H9 (cell line): ENCODE measurements around the gene POLQ. TPM values are rescaled to one million over a fixed set of nuclear protein-coding genes. Genes with fewer than 3 reads are reported as not detected.

Source experiments
- DNase-seq: peaks from one replicate; pipeline ENCODE4 v3.0.0-alpha.2; 2017
- H2AFZ ChIP-seq: one replicate; pipeline ENCODE4 v1.6.1; 2013; ENCODE audit warnings: mild to moderate bottlenecking, low read length, control low read depth, moderate library complexity
- H2AK5ac ChIP-seq: 2 replicates; pipeline ENCODE4 v1.6.1; 2013; ENCODE audit warnings: low read length, control low read depth, mixed read lengths; ENCODE audit not compliant: insufficient read length
- H2BK120ac ChIP-seq: one replicate; pipeline ENCODE4 v1.6.1; 2013; ENCODE audit warnings: low read depth, mild to moderate bottlenecking, low read length, control low read depth, inconsistent platforms; ENCODE audit not compliant: poor library complexity, severe bottlenecking
- H2BK12ac ChIP-seq: 2 replicates; pipeline ENCODE4 v1.6.1; 2013; ENCODE audit warnings: low read length, control low read depth, mixed read lengths, low read depth; ENCODE audit not compliant: insufficient read length
- H2BK15ac ChIP-seq: 2 replicates; pipeline ENCODE4 v1.6.1; 2013; ENCODE audit warnings: low read depth, low read length, control low read depth
- H2BK20ac ChIP-seq: one replicate; pipeline ENCODE4 v1.6.1; 2013; ENCODE audit warnings: low read depth, mild to moderate bottlenecking, low read length, control low read depth, inconsistent platforms; ENCODE audit not compliant: poor library complexity, severe bottlenecking
- H2BK5ac ChIP-seq: 2 replicates; pipeline ENCODE4 v1.6.1; 2013; ENCODE audit warnings: low read length, control low read depth, mixed read lengths; ENCODE audit not compliant: insufficient read length
- H3K14ac ChIP-seq: 2 replicates; pipeline ENCODE4 v1.6.1; 2013; ENCODE audit warnings: low read length, control low read depth; ENCODE audit not compliant: insufficient read depth
- H3K18ac ChIP-seq: 2 replicates; pipeline ENCODE4 v1.6.1; 2013; ENCODE audit warnings: low read depth, mild to moderate bottlenecking, mixed read lengths, low read length, control low read depth; ENCODE audit not compliant: insufficient read length
- H3K23ac ChIP-seq: 2 replicates; pipeline ENCODE4 v1.6.1; 2013; ENCODE audit warnings: low read length, control low read depth, mixed read lengths, low read depth; ENCODE audit not compliant: insufficient read length
- H3K23me2 ChIP-seq: 2 replicates; pipeline ENCODE4 v1.6.1; 2013; ENCODE audit warnings: low read depth, mild to moderate bottlenecking, mixed read lengths, low read length, control low read depth; ENCODE audit not compliant: insufficient read length, poor library complexity, severe bottlenecking
- H3K27ac ChIP-seq: 2 replicates; pipeline ENCODE4 v1.5.1; 2013; ENCODE audit warnings: low read length, control low read depth, mixed read lengths, low read depth; ENCODE audit not compliant: insufficient read length
- H3K27me3 ChIP-seq: 2 replicates; pipeline ENCODE4 v1.6.1; 2013; ENCODE audit warnings: low read length, control low read depth, inconsistent platforms; ENCODE audit not compliant: insufficient read depth
- H3K4ac ChIP-seq: 2 replicates; pipeline ENCODE4 v1.6.1; 2013; ENCODE audit warnings: low read depth, mild to moderate bottlenecking, control low read depth, inconsistent platforms, low read length, moderate library complexity
- H3K4me1 ChIP-seq: 2 replicates; pipeline ENCODE4 v1.6.1; 2013; ENCODE audit warnings: low read length, control low read depth, inconsistent platforms; ENCODE audit not compliant: insufficient read depth
- H3K4me2 ChIP-seq: 2 replicates; pipeline ENCODE4 v1.6.1; 2013; ENCODE audit warnings: low read length, control low read depth, mixed read lengths; ENCODE audit not compliant: insufficient read length, insufficient read depth
- H3K56ac ChIP-seq: 2 replicates; pipeline ENCODE4 v1.6.1; 2013; ENCODE audit warnings: low read depth, mild to moderate bottlenecking, mixed read lengths, low read length, control low read depth; ENCODE audit not compliant: insufficient read length
- H3K79me1 ChIP-seq: 2 replicates; pipeline ENCODE4 v1.6.1; 2013; ENCODE audit warnings: low read depth, mild to moderate bottlenecking, moderate library complexity, low read length, control low read depth, inconsistent platforms; ENCODE audit not compliant: insufficient read depth, poor library complexity, severe bottlenecking
- H3K79me2 ChIP-seq: 2 replicates; pipeline ENCODE4 v1.6.1; 2013; ENCODE audit warnings: low read length, control low read depth, inconsistent platforms; ENCODE audit not compliant: insufficient read depth
- H3K9ac ChIP-seq: 2 replicates; pipeline ENCODE4 v1.6.1; 2013; ENCODE audit warnings: low read length, control low read depth, mixed read lengths; ENCODE audit not compliant: insufficient read length; ENCODE audit errors: extremely low read depth
- H3K9me3 ChIP-seq: one replicate; pipeline ENCODE4 v1.6.1; 2013; ENCODE audit warnings: low read depth, low read length, inconsistent platforms; ENCODE audit not compliant: control insufficient read depth
- H3T11ph ChIP-seq: one replicate; pipeline ENCODE4 v1.6.1; 2013; ENCODE audit warnings: mild to moderate bottlenecking, low read length, control low read depth, inconsistent platforms
- H4K20me1 ChIP-seq: one replicate; pipeline ENCODE4 v1.6.1; 2013; ENCODE audit not compliant: control insufficient read depth, insufficient read length, insufficient read depth
- H4K5ac ChIP-seq: 2 replicates; pipeline ENCODE4 v1.6.1; 2013; ENCODE audit warnings: low read depth, mild to moderate bottlenecking, mixed read lengths, low read length, control low read depth; ENCODE audit not compliant: insufficient read length
- H4K8ac ChIP-seq: replicated peaks from 2 replicates; pipeline ENCODE4 v1.6.1; 2013; ENCODE audit warnings: low read length, control low read depth, mixed read lengths, low read depth; ENCODE audit not compliant: insufficient read length
- H4K91ac ChIP-seq: 2 replicates; pipeline ENCODE4 v1.6.1; 2013; ENCODE audit warnings: low read depth, mild to moderate bottlenecking, moderate library complexity, mixed read lengths, low read length, control low read depth; ENCODE audit not compliant: insufficient read length
- H3K27ac Mint-ChIP-seq, 3 experiments: 2 replicates in 2 of 3; 3 replicates in 1 of 3; pipeline ENCODE4 v1.8.0; 2020 to 2021; ENCODE audit warnings: mixed read lengths in 3 of 3, mild to moderate bottlenecking in 1 of 3, moderate library complexity in 1 of 3
- H3K27me3 Mint-ChIP-seq: 2 replicates; pipeline ENCODE4 v1.8.0; 2021; ENCODE audit warnings: low read depth, mild to moderate bottlenecking, moderate library complexity, mixed read lengths
- H3K36me3 Mint-ChIP-seq, 3 experiments: 2 replicates in 2 of 3; 3 replicates in 1 of 3; pipeline ENCODE4 v1.8.0; 2020 to 2021; ENCODE audit warnings: low read depth in 3 of 3, mixed read lengths in 3 of 3; ENCODE audit not compliant: insufficient read depth in 1 of 3
- H3K4me1 Mint-ChIP-seq, 2 experiments: 2 replicates each; pipeline ENCODE4 v1.8.0; 2020; ENCODE audit warnings: mixed read lengths in 2 of 2
- H3K4me3 Mint-ChIP-seq, 2 experiments: 2 replicates in 1 of 2; 3 replicates in 1 of 2; pipeline ENCODE4 v1.8.0; 2020 to 2021; ENCODE audit warnings: mild to moderate bottlenecking in 2 of 2, mixed read lengths in 2 of 2, moderate library complexity in 1 of 2
- H3K9me3 Mint-ChIP-seq, 2 experiments: 2 replicates in 1 of 2; 3 replicates in 1 of 2; pipeline ENCODE4 v1.8.0; 2020; ENCODE audit warnings: mild to moderate bottlenecking in 2 of 2, mixed read lengths in 2 of 2, moderate library complexity in 1 of 2
- CTCF ChIP-seq: fragments of 200-600 bp; sonication (generic); conservative IDR thresholded peaks from 3 replicates; pipeline ENCODE4 v1.8.0; 2021; ENCODE audit warnings: antibody characterized with exemption, mild to moderate bottlenecking
- WGBS: extraction: QIAGEN DNeasy Blood & Tissue Kit; methylation state at CpG from one replicate; pipeline ENCODE4 v1.1.7; 2013; ENCODE audit warnings: missing lambda C conversion rate, low lambda C conversion rate, mixed read lengths; ENCODE audit not compliant: insufficient read length; ENCODE audit errors: extremely low coverage; 5-methylcytosine and 5-hydroxymethylcytosine counted together
- total RNA-seq: library from RNA; stranded (reverse); gene quantifications from 2 replicates; pipeline ENCODE4 v1.2.1, GENCODE V29; 2021

Gene POLQ
- total RNA-seq, 1 experiment from 2014 or later = 15.4 TPM

GRCh38 chr3:121574449-121574848 lies 28.7 kb upstream of the POLQ start:
- H3K23ac ChIP-seq = no peak overlapping the region
- H3K9me3 Mint-ChIP-seq = peaks cover 2 to 3% of the 10 kb centered on the region in 2 experiments; a peak in 1 of 5 replicates
- no peak overlapping the region for H3K14ac ChIP-seq
- H3K4me1 Mint-ChIP-seq = peaks cover 11 to 20% of the 10 kb centered on the region in 2 experiments
- no peak overlapping the region for H2BK20ac ChIP-seq
- no peak overlapping the region for H3K4me3 Mint-ChIP-seq
- H4K5ac ChIP-seq = no peak overlapping the region
- H4K91ac ChIP-seq = no peak overlapping the region
- H4K8ac ChIP-seq = no peak overlapping the region
- H3K23me2 ChIP-seq = no peaks in the 10 kb centered on the region
- H3K36me3 Mint-ChIP-seq = peaks cover 0 to 4% (median 0%) of the 10 kb centered on the region in 3 experiments; a peak in 1 of 7 replicates
- no peak overlapping the region for H3K56ac ChIP-seq
- H3T11ph ChIP-seq = no peak overlapping the region
- H2BK12ac ChIP-seq = no peak overlapping the region
- H2BK120ac ChIP-seq = no peak overlapping the region
- no peak overlapping the region for H2AK5ac ChIP-seq
- H3K27me3 Mint-ChIP-seq = peaks cover 5% of the 10 kb centered on the region
- H3K27me3 ChIP-seq = no peaks in the 10 kb centered on the region
- H3K18ac ChIP-seq = no peak overlapping the region
- no peak overlapping the region for H3K27ac Mint-ChIP-seq
- DNase-seq = peak; percentile 47
- H3K79me2 ChIP-seq = no peaks in the 10 kb centered on the region
- peaks cover 6% of the 10 kb centered on the region; the same call in 1 of the 2 replicates for H3K4me1 ChIP-seq
- H4K20me1 ChIP-seq = no peaks in the 10 kb centered on the region
- no peaks in the 10 kb centered on the region for H3K9me3 ChIP-seq
- no peak overlapping the region for H2BK5ac ChIP-seq
- H3K4ac ChIP-seq = no peak overlapping the region
- no peak overlapping the region for H2AFZ ChIP-seq
- H3K9ac ChIP-seq = no peak overlapping the region
- no peak overlapping the region for H2BK15ac ChIP-seq
- H3K4me2 ChIP-seq = no peak overlapping the region
- no CpG with 5 or more reads among the region's 6 CpGs for WGBS
- H3K27ac ChIP-seq = no peak overlapping the region
- no peak for TF ChIP-seq CTCF
- no peaks in the 10 kb centered on the region for H3K79me1 ChIP-seq
